ENCODE results near the gene VPS54.
"Not testable (repeated sequence)": the region's sequence is repeated elsewhere in the genome, so short reads cannot be mapped to it uniquely, and the experiment has no call there.

Gene VPS54

DNA sequence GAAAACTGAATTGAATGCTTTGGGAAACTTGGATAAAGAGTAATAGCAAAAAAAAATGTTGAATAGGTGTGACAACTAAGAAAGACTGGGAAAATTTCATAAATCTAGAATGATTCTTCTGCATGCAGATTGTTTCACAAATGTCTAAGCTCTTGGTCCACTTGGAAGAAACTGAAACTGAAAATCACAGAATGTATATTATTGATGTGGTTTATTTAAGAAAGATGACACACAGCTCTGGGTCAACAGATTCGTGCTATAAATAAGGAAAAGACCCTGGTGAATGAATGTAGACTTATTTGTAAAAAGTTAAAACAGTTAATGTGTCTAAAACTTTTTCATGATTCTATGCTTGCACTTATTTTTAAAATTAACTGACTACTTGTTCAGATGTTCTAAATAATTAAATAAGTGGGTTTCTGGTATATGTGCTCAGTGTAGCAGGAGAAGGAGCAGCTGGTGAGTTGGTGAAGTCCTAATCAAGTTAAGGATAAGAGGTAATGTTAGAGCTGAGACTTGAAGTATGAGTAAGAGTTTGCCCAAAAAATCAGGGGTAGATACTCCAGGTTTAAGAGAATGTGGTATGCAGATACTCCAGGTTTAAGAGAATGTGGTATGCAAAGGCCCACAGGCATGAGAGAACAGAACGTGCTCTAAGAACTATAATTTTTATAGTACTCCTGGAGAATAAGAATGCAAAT lies 153.1 kb downstream of the VPS54 start:
- no peak for DNase-seq

GRCh38 chr2:63865159-63865799 lies 153.9 kb downstream of the VPS54 start:
- DNase-seq = no peak

DNA sequence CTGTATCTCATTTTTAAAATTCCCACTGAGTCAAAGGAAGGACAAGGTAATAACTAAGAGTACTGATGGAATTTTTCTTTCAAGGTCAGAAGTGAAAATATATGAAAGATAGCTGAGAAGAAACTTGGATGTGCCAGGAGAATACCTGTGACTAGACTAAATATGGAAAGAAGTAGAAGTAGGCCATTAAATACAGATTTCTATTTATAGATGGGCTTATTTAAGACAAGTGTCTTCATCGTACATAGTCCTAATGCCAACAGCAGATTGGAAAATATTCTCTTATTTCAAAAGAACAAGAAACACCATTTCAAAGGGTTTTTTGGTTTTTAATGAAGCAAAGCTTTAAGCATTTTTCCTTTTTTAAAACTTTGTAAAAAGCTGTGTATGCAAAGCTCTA lies 155.5 kb downstream of the VPS54 start:
- no peak for DNase-seq

DNA sequence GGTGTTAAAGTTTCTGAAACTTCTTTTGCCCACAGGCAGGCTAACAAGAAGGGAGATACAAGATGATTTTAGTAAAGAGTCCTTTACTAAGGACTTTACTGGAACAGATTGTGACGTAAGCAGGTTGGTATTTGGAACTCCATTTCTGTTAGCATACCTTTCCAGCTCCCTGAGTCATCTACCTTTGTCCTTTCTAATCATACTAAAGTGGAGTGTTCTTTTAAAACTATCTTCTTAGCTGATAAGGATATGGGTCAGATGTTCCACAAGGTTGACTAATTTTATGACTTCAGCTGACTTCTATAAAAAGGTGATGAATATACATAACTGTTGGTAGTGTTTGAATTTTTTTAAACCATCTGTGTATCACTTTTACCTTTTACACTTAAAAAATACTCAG lies 156.4 kb downstream of the VPS54 start:
- no peak for DNase-seq

- DNase-seq = peak; percentile 28
Observed at GRCh38 chr2:63861220-63861822, 157.9 kb downstream of the VPS54 start.

DNA sequence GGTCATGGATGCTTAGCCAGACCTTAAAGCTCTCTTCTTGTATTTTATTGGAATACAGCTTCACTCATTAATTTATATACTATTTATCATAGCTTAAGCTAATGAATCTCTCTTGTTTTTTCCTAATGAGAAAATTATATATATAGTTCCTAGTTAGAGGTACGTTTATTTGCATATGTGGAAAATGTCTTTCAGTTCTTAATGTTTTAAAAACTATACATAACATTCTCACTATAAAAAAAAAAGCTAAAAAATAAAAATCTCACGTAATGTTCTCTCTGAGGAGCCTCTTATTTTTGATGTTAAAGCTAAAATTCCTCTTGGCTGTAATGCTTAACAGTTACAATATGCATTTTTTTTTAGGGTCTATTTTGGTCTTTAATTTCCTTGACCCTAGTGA lies 160.9 kb downstream of the VPS54 start:
- no peak for DNase-seq

- DNase-seq = no peak
Observed at GRCh38 chr2:63856303-63856603, 163.0 kb downstream of the VPS54 start.

GRCh38 chr2:63855418-63856302 lies 163.6 kb downstream of the VPS54 start:
- no peak for DNase-seq

GRCh38 chr2:63853527-63854310 lies 165.5 kb downstream of the VPS54 start:
- DNase-seq = no peak

GRCh38 chr2:63851691-63852311 lies 167.4 kb downstream of the VPS54 start:
- DNase-seq = no peak

- DNase-seq = no peak
Observed at GRCh38 chr2:63850649-63851048, 168.6 kb downstream of the VPS54 start.

GRCh38 chr2:63850204-63850571 lies 169.0 kb downstream of the VPS54 start:
- DNase-seq = no peak

GRCh38 chr2:63849381-63850203 lies 169.6 kb downstream of the VPS54 start:
- no peak for DNase-seq

GRCh38 chr2:63847571-63847970 lies 171.7 kb downstream of the VPS54 start:
- not testable (repeated sequence) for DNase-seq

- no peak for DNase-seq
Observed at GRCh38 chr2:63846487-63846886, 172.7 kb downstream of the VPS54 start.

- no peak for DNase-seq
Observed at GRCh38 chr2:63845866-63846265, 173.4 kb downstream of the VPS54 start.

GRCh38 chr2:63844616-63845015 lies 174.6 kb downstream of the VPS54 start:
- DNase-seq = no peak

GRCh38 chr2:63843791-63844190 lies 175.4 kb downstream of the VPS54 start:
- no peak for DNase-seq

DNA sequence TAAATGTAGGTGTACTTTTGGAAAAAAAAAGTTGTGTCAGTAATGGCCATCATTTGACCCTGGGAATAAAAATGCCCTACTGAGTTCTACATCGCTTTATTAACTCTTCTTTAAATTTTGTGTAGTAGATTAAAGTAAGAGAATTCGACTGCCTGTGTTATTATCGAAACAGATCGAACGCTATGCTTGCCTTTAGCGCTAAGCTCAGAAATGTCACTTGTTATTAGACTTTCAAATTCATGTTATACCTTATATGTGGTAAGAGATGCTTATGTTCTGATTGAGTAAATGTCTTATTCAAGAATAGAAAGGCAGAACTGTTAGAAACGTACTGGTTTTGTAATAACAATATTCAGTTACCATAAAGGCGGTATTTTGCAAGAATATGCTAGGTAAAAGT lies 176.1 kb downstream of the VPS54 start:
- DNase-seq = no peak

GRCh38 chr2:63842149-63843061 lies 176.8 kb downstream of the VPS54 start:
- no peak for DNase-seq
